Keratinocyte (primary cell): ENCODE results near the gene ITGB6. TPM values are rescaled to one million over a fixed set of nuclear protein-coding genes. Genes with fewer than 3 reads are reported as not detected.

Experiments used
- DNase-seq: peaks from one replicate; pipeline ENCODE4 v3.0.0-alpha.2; 2011; ENCODE audit warnings: low read depth, missing footprints, low spot score
- FAIRE-seq: peaks from 2 replicates; lab custom pipeline; 2011; peaks lifted over from hg19 to GRCh38; lab: Jason Lieb, UNC
- H2AFZ ChIP-seq: 2 replicates; pipeline ENCODE4 v1.6.0; 2012; ENCODE audit warnings: low read length, control low read depth, inconsistent platforms; ENCODE audit not compliant: control insufficient read depth
- H3K27ac ChIP-seq: 2 replicates; pipeline ENCODE4 v1.5.1; 2011; ENCODE audit warnings: low read length; ENCODE audit not compliant: control insufficient read depth, insufficient read depth
- H3K27me3 ChIP-seq: 3 replicates; pipeline ENCODE4 v1.6.0; 2011; ENCODE audit warnings: low read length; ENCODE audit not compliant: control insufficient read depth, insufficient read depth; ENCODE audit errors: extremely low read depth
- H3K36me3 ChIP-seq, 2 experiments: 2 replicates in 1 of 2; 3 replicates in 1 of 2; pipeline ENCODE4 v1.5.1; 2011; ENCODE audit warnings: low read length in 2 of 2, mild to moderate bottlenecking in 1 of 2; ENCODE audit not compliant: control insufficient read depth in 2 of 2, insufficient read depth in 2 of 2; ENCODE audit errors: extremely low read depth in 1 of 2
- H3K4me1 ChIP-seq: 3 replicates; pipeline ENCODE4 v1.5.1; 2011; ENCODE audit warnings: low read length; ENCODE audit not compliant: control insufficient read depth, insufficient read depth; ENCODE audit errors: extremely low read depth
- H3K4me2 ChIP-seq: 3 replicates; pipeline ENCODE4 v1.6.0; 2011; ENCODE audit warnings: low read depth, low read length; ENCODE audit not compliant: control insufficient read depth, insufficient read depth; ENCODE audit errors: extremely low read depth
- H3K4me3 ChIP-seq, 3 experiments: fragments of 200-600 bp in 1 of 3; sonication (generic) in 1 of 3; 2 replicates in 2 of 3; 3 replicates in 1 of 3; pipeline ENCODE4 v1.5.1; 2011 to 2016; ENCODE audit warnings: low read length in 3 of 3, mild to moderate bottlenecking in 3 of 3, control low read depth in 2 of 3, inconsistent platforms in 1 of 3, low read depth in 1 of 3, mixed read lengths in 1 of 3, mixed run types in 1 of 3, moderate library complexity in 1 of 3; ENCODE audit not compliant: control insufficient read depth in 2 of 3, insufficient read depth in 2 of 3; ENCODE audit errors: extremely low read depth in 1 of 3
- H3K79me2 ChIP-seq: 2 replicates; pipeline ENCODE4 v1.6.0; 2012; ENCODE audit warnings: low read length; ENCODE audit not compliant: control insufficient read depth, insufficient read depth
- H3K9ac ChIP-seq: 3 replicates; pipeline ENCODE4 v1.6.0; 2011; ENCODE audit warnings: low read length; ENCODE audit not compliant: control insufficient read depth, insufficient read depth; ENCODE audit errors: extremely low read depth
- H3K9me1 ChIP-seq: 3 replicates; pipeline ENCODE4 v1.6.0; 2011; ENCODE audit warnings: low read length; ENCODE audit not compliant: control insufficient read depth, insufficient read depth; ENCODE audit errors: extremely low read depth
- H3K9me3 ChIP-seq: 2 replicates; pipeline ENCODE4 v1.5.1; 2012; ENCODE audit warnings: low read depth, low read length; ENCODE audit not compliant: control insufficient read depth
- H4K20me1 ChIP-seq: 3 replicates; pipeline ENCODE4 v1.6.0; 2011; ENCODE audit warnings: low read length; ENCODE audit not compliant: control insufficient read depth, insufficient read depth; ENCODE audit errors: extremely low read depth
- EZH2 ChIP-seq: IDR thresholded peaks from one replicate; pipeline ENCODE4 v1.6.1; 2012; ENCODE audit warnings: inconsistent platforms, mild to moderate bottlenecking, low read length, moderate library complexity
- dilution Hi-C: fragments of 300-500 bp; cut with MboI; formaldehyde crosslinking; loops from one replicate; pipeline ENCODE4 v1.7.0; 2020; ENCODE audit warnings: low sequenced_read_pairs; ENCODE audit not compliant: extremely low pct_ligation_motif_present
- polyA plus RNA-seq, 5 experiments: library from polyadenylated mRNA; depleted of rRNA in 3 of 5; stranded (reverse) in 3 of 5; stranded (forward) in 1 of 5; unstranded in 1 of 5; fragments of >200 nt; gene quantifications; 1 replicate in 1 of 5; 2 replicates in 3 of 5; 3 replicates in 1 of 5; pipeline versions ENCODE4 v1.2.1 to v1.2.3, GENCODE V29; 2011 to 2012; ENCODE audit warnings: missing spikeins in 2 of 5, low read depth in 1 of 5, low replicate concordance in 1 of 5
- TF ChIP-seq, protein P1 (sequence below), 3 experiments: IDR thresholded peaks in 1 of 3; conservative IDR thresholded peaks in 1 of 3; optimal IDR thresholded peaks in 1 of 3; 2 replicates in 2 of 3; 3 replicates in 1 of 3; pipeline versions ENCODE3 to v1.5.1; 2011; ENCODE audit warnings: low read length in 3 of 3, mild to moderate bottlenecking in 3 of 3, moderate library complexity in 2 of 3, control low read depth in 1 of 3, inconsistent platforms in 1 of 3; ENCODE audit not compliant: insufficient read depth in 2 of 3; ENCODE audit errors: extremely low read depth in 1 of 3

Gene ITGB6
- polyA plus RNA-seq, 1 donor (not counting 4 experiments of a cell fraction or from before 2014, with no cell fraction given) = 183 TPM

DNA sequence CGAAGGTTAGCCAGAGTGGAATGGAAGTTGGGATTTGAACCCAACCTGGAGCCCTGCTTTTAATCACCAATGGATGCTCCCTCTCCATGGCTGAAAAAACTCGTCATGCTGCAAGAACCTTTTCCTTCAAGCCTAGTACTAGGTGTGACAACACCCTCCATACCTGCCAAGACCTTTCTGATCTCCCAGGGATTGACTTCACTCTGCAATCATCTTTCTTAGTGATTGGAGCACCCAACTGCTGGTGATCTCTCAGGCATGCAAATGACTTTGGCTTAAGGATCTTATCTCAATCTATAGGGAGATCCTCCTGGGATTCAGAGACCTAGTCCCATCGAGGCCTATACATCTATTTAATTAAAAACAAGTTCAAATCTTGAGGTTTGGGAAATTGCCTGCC lies 23.5 kb upstream of the ITGB6 start:
- H3K9me1 ChIP-seq = no peaks in the 10 kb centered on the region
- dilution Hi-C loops = no loop called here
- H3K27ac ChIP-seq = peak overlapping the region; percentile 95
- DNase-seq (no peak), FAIRE-seq (no peak)
- H3K79me2 ChIP-seq = no peaks in the 10 kb centered on the region
- H3K4me1 ChIP-seq = peaks cover 95% of the 10 kb centered on the region
- no peaks in the 10 kb centered on the region for H3K27me3 ChIP-seq
- no peak overlapping the region for H3K4me3 ChIP-seq
- H3K9me3 ChIP-seq = no peaks in the 10 kb centered on the region
- no peak overlapping the region for H2AFZ ChIP-seq
- H3K36me3 ChIP-seq = no peaks in the 10 kb centered on the region
- peak overlapping the region; percentile 74 for H3K9ac ChIP-seq
- H3K4me2 ChIP-seq = peak overlapping the region; percentile 77
- no peak for TF ChIP-seq EZH2
- TF ChIP-seq, protein P1, sequence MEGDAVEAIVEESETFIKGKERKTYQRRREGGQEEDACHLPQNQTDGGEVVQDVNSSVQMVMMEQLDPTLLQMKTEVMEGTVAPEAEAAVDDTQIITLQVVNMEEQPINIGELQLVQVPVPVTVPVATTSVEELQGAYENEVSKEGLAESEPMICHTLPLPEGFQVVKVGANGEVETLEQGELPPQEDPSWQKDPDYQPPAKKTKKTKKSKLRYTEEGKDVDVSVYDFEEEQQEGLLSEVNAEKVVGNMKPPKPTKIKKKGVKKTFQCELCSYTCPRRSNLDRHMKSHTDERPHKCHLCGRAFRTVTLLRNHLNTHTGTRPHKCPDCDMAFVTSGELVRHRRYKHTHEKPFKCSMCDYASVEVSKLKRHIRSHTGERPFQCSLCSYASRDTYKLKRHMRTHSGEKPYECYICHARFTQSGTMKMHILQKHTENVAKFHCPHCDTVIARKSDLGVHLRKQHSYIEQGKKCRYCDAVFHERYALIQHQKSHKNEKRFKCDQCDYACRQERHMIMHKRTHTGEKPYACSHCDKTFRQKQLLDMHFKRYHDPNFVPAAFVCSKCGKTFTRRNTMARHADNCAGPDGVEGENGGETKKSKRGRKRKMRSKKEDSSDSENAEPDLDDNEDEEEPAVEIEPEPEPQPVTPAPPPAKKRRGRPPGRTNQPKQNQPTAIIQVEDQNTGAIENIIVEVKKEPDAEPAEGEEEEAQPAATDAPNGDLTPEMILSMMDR (optimal IDR thresholded peaks at IDR 0.05 in 1 of 3, IDR thresholded peaks at IDR 0.05 in 1 of 3, conservative IDR thresholded peaks at IDR 0.05 in 1 of 3; ENCODE audit: extremely low read depth in 1 of 3, insufficient read depth in 2 of 3, low read length in 3 of 3) = no peak
- H4K20me1 ChIP-seq = no peaks in the 10 kb centered on the region

DNA sequence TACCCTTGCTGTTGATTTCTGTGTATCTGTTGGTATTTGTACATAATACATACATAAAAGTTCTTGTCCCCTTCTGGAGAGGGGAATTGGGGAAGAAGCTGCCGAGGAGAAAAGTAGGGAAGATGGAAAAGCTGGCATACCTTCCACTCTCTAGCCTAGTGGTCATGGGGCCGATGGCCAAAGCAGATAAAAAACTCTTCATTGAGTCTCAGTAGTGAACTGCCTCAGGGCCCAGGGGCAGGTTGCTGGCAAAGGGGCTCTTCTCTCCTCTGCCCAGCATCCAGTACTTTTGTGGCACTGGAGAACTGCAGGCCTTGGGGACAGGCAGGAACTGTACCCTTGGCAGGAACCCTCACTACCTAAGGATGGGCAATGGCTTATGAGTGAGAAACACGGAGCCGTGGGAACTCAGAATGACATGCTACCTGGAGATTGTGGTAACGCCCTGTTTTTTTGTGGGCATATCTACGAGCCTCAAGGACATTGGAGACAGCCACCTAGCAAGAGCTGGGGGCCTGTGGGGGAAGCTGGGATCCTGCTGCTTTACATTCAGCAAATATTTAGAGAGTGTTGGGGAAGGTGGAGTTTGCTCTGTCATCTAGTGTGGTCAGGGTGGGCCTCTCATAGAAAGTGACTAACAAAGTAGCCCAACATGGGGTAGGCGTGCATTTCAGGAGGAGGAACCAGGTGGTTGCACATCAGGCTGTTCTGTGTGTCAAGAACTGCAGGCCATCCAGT lies 22.6 kb upstream of the ITGB6 start:
- no peaks in the 10 kb centered on the region for H3K36me3 ChIP-seq
- no peak for TF ChIP-seq EZH2
- TF ChIP-seq, protein P1 (optimal IDR thresholded peaks at IDR 0.05 in 1 of 3, IDR thresholded peaks at IDR 0.05 in 1 of 3, conservative IDR thresholded peaks at IDR 0.05 in 1 of 3; ENCODE audit: extremely low read depth in 1 of 3, insufficient read depth in 2 of 3, low read length in 3 of 3) = no peak
- DNase-seq = no peak
- H3K9me3 ChIP-seq = no peaks in the 10 kb centered on the region
- H3K9me1 ChIP-seq = no peaks in the 10 kb centered on the region
- no peaks in the 10 kb centered on the region for H3K27me3 ChIP-seq
- H4K20me1 ChIP-seq = no peaks in the 10 kb centered on the region
- H3K27ac ChIP-seq = peak overlapping the region; percentile 95
- dilution Hi-C loops = no loop called here
- H3K4me3 ChIP-seq = no peak overlapping the region
- H3K9ac ChIP-seq = no peak overlapping the region
- peaks cover 86% of the 10 kb centered on the region for H3K4me1 ChIP-seq
- no peak overlapping the region for H3K4me2 ChIP-seq
- H2AFZ ChIP-seq = no peak overlapping the region
- no peak for FAIRE-seq
- no peaks in the 10 kb centered on the region for H3K79me2 ChIP-seq
